ENCODE measurements around the gene ANKMY1. TPM values are rescaled to one million over a fixed set of nuclear protein-coding genes. Genes with fewer than 3 reads are reported as not detected.

The ANKMY1 gene
- total and polyA plus RNA-seq, 2 of the 13 experiments (the other 11 are each of a cell fraction or from before 2014, with no cell fraction given), result 11.7 to 18.8 TPM

DNA sequence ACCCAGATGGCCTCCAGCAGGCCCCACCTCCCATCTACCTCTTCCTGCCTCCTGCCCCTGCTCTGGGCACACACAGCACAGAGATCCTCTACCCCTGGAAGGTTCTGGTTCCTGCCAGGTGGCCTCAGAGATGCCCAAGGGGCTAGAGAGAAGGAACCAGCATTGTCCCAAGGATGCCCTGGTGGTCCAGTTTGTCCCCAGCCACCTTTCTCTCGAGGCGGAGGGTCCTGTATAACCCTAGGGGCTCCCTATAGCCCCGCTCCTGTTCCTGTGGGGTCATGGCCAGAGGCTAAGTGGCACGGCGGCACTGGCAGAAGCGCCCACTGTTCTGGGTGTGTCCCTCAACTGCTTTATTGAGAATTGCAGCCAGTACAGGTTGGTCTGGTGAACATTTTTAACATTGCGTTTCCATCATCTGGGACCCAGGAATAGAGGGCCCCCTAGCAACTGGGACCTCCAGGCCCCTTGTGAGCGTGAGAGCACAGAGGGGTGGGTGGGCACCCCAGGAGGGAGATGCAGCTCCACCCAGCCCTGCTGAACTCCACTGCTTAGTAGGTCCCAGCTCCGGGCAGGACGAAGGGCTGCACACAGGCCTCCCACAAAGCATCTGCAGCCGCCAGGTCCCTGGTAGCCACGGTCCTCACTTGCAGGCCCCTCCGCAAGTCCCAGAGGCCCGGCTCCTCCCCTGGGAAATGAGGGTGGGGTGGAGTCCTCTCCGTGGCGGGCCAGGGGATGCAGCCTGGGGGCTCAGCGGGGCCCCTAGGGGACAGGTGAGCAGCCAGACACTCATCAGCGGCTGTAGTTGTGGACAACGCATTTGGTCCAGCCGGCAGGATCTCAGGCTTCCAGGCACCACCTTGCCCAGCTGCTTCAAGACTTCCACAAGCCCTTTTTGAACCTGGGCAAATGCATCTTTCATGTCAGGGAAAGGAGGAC is 89.2 kb downstream of the ANKMY1 start:
- intact Hi-C loops (cut with micrococcal nuclease; ENCODE audit: unreplicated experiment), result no loop called here
- 98% methylated on average over 10 of the region's 20 CpGs for WGBS (ENCODE audit: low lambda C conversion rate)
- no peak for ATAC-seq

More for the DNA sequence above, 89.2 kb downstream of the ANKMY1 start:
- peak; percentile 17 for TF ChIP-seq AGO2 (optimal IDR thresholded peaks at IDR 0.05; ENCODE audit: low read depth, low read length)
- no peak for TF ChIP-seq ZMAT5 (CRISPR knock-in tag; IDR thresholded peaks at IDR 0.05; ENCODE audit: borderline replicate concordance, low read depth)
- TF ChIP-seq ZIK1 (CRISPR knock-in tag; IDR thresholded peaks at IDR 0.05; ENCODE audit: borderline replicate concordance, low read depth), result no peak
- TF ChIP-seq HNRNPLL (IDR thresholded peaks at IDR 0.05; ENCODE audit: low read depth, low read length, poor library complexity, severe bottlenecking), result peak; percentile 26
- TF ChIP-seq HOXA7 (CRISPR knock-in tag; IDR thresholded peaks at IDR 0.05), result no peak
- no peak for TF ChIP-seq ZNF841 (CRISPR knock-in tag; IDR thresholded peaks at IDR 0.05; ENCODE audit: borderline replicate concordance)
- peak; percentile 41 for TF ChIP-seq AGO1 (IDR thresholded peaks at IDR 0.05; ENCODE audit: low read depth, low read length, poor library complexity, severe bottlenecking)
- no peak for TF ChIP-seq ARNT2 (CRISPR knock-in tag; IDR thresholded peaks at IDR 0.05; ENCODE audit: low read depth)
- no peak for TF ChIP-seq GZF1 (CRISPR knock-in tag; IDR thresholded peaks at IDR 0.05)
- TF ChIP-seq GTF2F1 (IDR thresholded peaks at IDR 0.05; ENCODE audit: low read length), result no peak
- TF ChIP-seq, protein P1, sequence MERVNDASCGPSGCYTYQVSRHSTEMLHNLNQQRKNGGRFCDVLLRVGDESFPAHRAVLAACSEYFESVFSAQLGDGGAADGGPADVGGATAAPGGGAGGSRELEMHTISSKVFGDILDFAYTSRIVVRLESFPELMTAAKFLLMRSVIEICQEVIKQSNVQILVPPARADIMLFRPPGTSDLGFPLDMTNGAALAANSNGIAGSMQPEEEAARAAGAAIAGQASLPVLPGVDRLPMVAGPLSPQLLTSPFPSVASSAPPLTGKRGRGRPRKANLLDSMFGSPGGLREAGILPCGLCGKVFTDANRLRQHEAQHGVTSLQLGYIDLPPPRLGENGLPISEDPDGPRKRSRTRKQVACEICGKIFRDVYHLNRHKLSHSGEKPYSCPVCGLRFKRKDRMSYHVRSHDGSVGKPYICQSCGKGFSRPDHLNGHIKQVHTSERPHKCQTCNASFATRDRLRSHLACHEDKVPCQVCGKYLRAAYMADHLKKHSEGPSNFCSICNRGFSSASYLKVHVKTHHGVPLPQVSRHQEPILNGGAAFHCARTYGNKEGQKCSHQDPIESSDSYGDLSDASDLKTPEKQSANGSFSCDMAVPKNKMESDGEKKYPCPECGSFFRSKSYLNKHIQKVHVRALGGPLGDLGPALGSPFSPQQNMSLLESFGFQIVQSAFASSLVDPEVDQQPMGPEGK (CRISPR knock-in tag; IDR thresholded peaks at IDR 0.05), result no peak
- no peak for TF ChIP-seq ZMYM2 (CRISPR knock-in tag; IDR thresholded peaks at IDR 0.05)
- no peak for TF ChIP-seq NR2F1 (CRISPR knock-in tag; IDR thresholded peaks at IDR 0.05)
- no peak for TF ChIP-seq GPN1 (CRISPR knock-in tag; IDR thresholded peaks at IDR 0.05; ENCODE audit: borderline replicate concordance)
- TF ChIP-seq POLR2G (IDR thresholded peaks at IDR 0.05; ENCODE audit: low read depth, low read length), result peak; percentile 20; the same call in 1 of the 2 replicates
- Histone ChIP-seq H3K36me3 (replicated peaks in 1 of 2; ENCODE audit: control insufficient read depth in 1 of 2, insufficient read depth in 2 of 2, low read length in 2 of 2) (no peaks in the 10 kb centered on the region), H3K4me2 (ENCODE audit: low read depth, low read length) (no peak overlapping the region), H3K9me3 (ENCODE audit: low read length) (peaks cover 6% of the 10 kb centered on the region; the same call in 1 of the 2 replicates), H3K27ac (ENCODE audit: extremely low read length, insufficient read depth, low read length) (no peak overlapping the region), H4K20me1 (ENCODE audit: insufficient read depth, low read length) (no peaks in the 10 kb centered on the region), H3K4me3 (replicated peaks in 1 of 3; ENCODE audit: insufficient read depth in 1 of 3, low read depth in 2 of 3, low read length in 3 of 3) (no peak overlapping the region), H3K27me3 (ENCODE audit: control insufficient read depth in 1 of 2, insufficient read depth in 2 of 2, low read length in 2 of 2) (no peaks in the 10 kb centered on the region), H3K9ac (ENCODE audit: insufficient read depth, low read depth, low read length) (no peak overlapping the region), H2AFZ (ENCODE audit: low read length) (no peak overlapping the region), H3K4me1 (ENCODE audit: insufficient read depth, low read length) (peaks cover 12% of the 10 kb centered on the region; the same call in 1 of the 2 replicates), H3K79me2 (ENCODE audit: insufficient read depth, low read length) (no peaks in the 10 kb centered on the region)
- BruUV-seq (replicated peaks), result no TSS peak
- DNase-seq (ENCODE audit: low spot score) (no peak), FAIRE-seq (no peak)
- ChIA-PET CTCF (ENCODE audit: low intra/inter-chr PET ratio, low total read pairs) (no interaction called here), POLR2A (no interaction called here)
- in situ Hi-C loops (cut with HindIII; ENCODE audit: extremely low pct_ligation_motif_present, low pct_unique_long_range_greater_than_20kb), result no loop called here

All from HepG2 (cell line).